ENCODE results near the gene PCDH9. TPM values are rescaled to one million over a fixed set of nuclear protein-coding genes. Genes with fewer than 3 reads are reported as not detected.

The PCDH9 gene
- total RNA-seq, 1 donor from 2014 or later: 3.7 TPM

DNA sequence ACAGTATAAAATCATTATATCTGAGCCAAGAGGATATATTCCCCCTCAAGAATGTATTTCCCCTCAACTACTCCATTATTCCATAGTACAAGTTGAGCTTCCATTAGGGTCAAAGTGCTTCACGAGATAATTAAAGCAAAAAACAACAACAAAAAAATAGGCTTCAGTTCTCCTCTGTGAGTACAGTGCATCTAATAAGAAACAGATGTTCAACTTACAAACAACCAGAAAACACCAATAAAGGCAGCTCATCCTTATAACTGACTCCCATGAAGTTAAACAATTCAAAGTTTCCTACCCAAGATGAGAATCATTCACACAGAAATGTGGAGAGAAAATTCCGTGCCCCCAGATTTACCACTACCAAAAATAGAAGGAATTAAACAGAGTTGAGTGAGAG, 854.4 kb downstream of the PCDH9 start:
- intact Hi-C loops (cut with DNase I): no loop called here
- no peaks in the 10 kb centered on the region for H3K4me1 ChIP-seq
- TF ChIP-seq, protein P1, sequence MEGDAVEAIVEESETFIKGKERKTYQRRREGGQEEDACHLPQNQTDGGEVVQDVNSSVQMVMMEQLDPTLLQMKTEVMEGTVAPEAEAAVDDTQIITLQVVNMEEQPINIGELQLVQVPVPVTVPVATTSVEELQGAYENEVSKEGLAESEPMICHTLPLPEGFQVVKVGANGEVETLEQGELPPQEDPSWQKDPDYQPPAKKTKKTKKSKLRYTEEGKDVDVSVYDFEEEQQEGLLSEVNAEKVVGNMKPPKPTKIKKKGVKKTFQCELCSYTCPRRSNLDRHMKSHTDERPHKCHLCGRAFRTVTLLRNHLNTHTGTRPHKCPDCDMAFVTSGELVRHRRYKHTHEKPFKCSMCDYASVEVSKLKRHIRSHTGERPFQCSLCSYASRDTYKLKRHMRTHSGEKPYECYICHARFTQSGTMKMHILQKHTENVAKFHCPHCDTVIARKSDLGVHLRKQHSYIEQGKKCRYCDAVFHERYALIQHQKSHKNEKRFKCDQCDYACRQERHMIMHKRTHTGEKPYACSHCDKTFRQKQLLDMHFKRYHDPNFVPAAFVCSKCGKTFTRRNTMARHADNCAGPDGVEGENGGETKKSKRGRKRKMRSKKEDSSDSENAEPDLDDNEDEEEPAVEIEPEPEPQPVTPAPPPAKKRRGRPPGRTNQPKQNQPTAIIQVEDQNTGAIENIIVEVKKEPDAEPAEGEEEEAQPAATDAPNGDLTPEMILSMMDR (IDR thresholded peaks at IDR 0.05): no peak
- TF ChIP-seq POLR2AphosphoS5 (IDR thresholded peaks at IDR 0.05; ENCODE audit: insufficient read depth in 1 of 2, low read depth in 1 of 2): no peak
- no peak for TF ChIP-seq POLR2A (IDR thresholded peaks at IDR 0.05)

DNA sequence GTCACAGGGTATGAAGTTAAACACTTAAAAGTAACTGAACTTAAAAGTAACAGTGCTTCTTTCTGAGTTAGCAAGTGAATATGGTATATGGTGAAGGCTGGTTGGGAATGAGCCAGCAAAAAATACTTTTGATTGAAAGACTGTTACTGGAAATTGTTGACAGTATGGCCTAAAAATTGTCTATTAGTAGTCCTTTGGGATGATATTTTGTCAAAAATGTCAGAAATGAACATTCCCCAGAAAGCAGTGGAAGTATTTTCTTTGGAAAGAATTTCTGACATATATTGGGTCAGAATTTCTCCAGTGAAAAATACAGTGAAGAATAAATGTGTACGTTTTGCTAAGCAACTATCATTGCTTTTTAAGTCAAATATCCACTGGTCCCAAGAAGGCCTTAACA, 860.5 kb downstream of the PCDH9 start:
- H3K36me3 ChIP-seq: no peaks in the 10 kb centered on the region
- H3K4me1 ChIP-seq: no peaks in the 10 kb centered on the region
- no peaks in the 10 kb centered on the region for H3K9me3 ChIP-seq
- TF ChIP-seq POLR2AphosphoS5 (IDR thresholded peaks at IDR 0.05; ENCODE audit: insufficient read depth in 1 of 2, low read depth in 1 of 2) (no peak), POLR2A (IDR thresholded peaks at IDR 0.05) (no peak)
- TF ChIP-seq, protein P1 (IDR thresholded peaks at IDR 0.05): no peak
- intact Hi-C loops (cut with DNase I): no loop called here
- H3K4me3 ChIP-seq: no peak overlapping the region
- DNase-seq (ENCODE audit: extremely low spot score in 2 of 2): no peak
- no peaks in the 10 kb centered on the region for H3K27me3 ChIP-seq
- no peak overlapping the region for H3K27ac ChIP-seq

More for the DNA sequence above, 854.4 kb downstream of the PCDH9 start:
- H3K36me3 ChIP-seq: no peaks in the 10 kb centered on the region
- no peaks in the 10 kb centered on the region for H3K27me3 ChIP-seq
- H3K9me3 ChIP-seq: no peaks in the 10 kb centered on the region
- H3K27ac ChIP-seq: no peak overlapping the region
- DNase-seq (ENCODE audit: extremely low spot score in 2 of 2): no peak
- no peak overlapping the region for H3K4me3 ChIP-seq

DNA sequence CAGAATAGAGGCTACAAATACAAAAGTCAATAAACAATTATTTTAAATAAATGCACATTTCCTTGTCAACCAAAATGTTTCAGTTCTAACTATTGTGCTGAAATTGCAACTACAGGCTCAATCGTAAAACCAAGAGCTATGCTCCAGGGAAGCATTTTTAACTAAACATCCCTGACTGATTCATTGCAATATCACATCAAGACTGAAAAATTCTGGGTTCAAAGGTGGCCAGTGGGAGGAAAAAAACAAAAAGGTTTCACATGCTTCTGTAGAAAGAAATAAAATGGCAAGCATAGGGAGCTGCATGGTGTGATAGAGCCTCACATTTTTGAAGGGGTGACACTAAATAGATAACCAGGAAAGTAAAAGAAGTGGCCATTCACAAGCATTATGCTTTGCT, 862.8 kb downstream of the PCDH9 start:
- no peak for TF ChIP-seq POLR2AphosphoS5 (IDR thresholded peaks at IDR 0.05; ENCODE audit: insufficient read depth in 1 of 2, low read depth in 1 of 2)
- TF ChIP-seq, protein P1 (IDR thresholded peaks at IDR 0.05): no peak
- TF ChIP-seq POLR2A (IDR thresholded peaks at IDR 0.05): no peak
- no peak overlapping the region for H3K4me3 ChIP-seq
- no peaks in the 10 kb centered on the region for H3K9me3 ChIP-seq
- intact Hi-C loops (cut with DNase I): no loop called here
- H3K27me3 ChIP-seq: no peaks in the 10 kb centered on the region
- H3K4me1 ChIP-seq: no peaks in the 10 kb centered on the region
- H3K36me3 ChIP-seq: no peaks in the 10 kb centered on the region
- no peak overlapping the region for H3K27ac ChIP-seq
- DNase-seq (ENCODE audit: extremely low spot score in 2 of 2): no peak

DNA sequence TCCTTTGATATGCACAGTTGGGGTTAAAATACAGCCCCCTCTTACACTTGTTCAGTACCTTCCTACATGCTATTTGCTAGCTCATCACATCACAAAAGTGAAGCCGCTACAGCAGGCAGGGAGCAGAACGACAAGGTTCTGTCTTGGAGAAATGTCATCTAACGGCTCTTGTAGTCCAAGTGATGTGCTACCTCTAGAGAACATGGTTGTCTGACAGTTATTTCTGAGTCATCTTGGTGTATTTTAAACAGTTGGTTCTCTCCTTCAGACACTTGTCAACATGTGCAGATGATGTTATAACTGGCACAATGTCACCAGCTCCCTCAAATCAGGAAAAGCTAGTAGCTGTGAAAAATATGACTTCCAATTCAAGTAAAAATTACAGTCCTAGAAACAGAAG, 865.0 kb downstream of the PCDH9 start:
- H3K36me3 ChIP-seq: no peaks in the 10 kb centered on the region
- H3K9me3 ChIP-seq: no peaks in the 10 kb centered on the region
- no peaks in the 10 kb centered on the region for H3K27me3 ChIP-seq
- no peak overlapping the region for H3K27ac ChIP-seq
- H3K4me3 ChIP-seq: no peak overlapping the region
- TF ChIP-seq POLR2AphosphoS5 (IDR thresholded peaks at IDR 0.05; ENCODE audit: insufficient read depth in 1 of 2, low read depth in 1 of 2): no peak
- TF ChIP-seq POLR2A (IDR thresholded peaks at IDR 0.05): no peak
- TF ChIP-seq, protein P1 (IDR thresholded peaks at IDR 0.05): no peak
- intact Hi-C loops (cut with DNase I): no loop called here
- H3K4me1 ChIP-seq: no peaks in the 10 kb centered on the region
- no peak for DNase-seq (ENCODE audit: extremely low spot score in 2 of 2)

DNA sequence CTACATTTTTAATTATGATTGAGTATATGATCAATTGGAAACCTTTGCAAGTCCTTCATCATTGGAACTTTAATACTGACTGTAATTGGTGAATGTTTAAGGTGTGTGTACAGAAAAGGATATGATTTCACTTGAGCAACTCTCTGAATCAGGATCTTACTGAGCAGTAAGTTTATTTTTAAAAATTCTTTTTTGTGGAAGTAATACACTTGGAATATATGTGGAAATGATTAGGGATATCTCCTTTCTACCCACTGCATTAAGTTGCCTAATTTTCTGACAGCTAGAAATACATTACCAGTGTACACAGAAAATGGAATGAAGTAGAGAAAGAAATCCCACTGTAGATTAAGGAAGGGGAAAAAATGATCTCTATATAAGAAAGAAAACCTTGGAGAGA, 865.8 kb downstream of the PCDH9 start:
- intact Hi-C loops (cut with DNase I): no loop called here
- no peak for TF ChIP-seq POLR2AphosphoS5 (IDR thresholded peaks at IDR 0.05; ENCODE audit: insufficient read depth in 1 of 2, low read depth in 1 of 2)
- TF ChIP-seq, protein P1 (IDR thresholded peaks at IDR 0.05): no peak
- TF ChIP-seq POLR2A (IDR thresholded peaks at IDR 0.05): no peak
- H3K4me1 ChIP-seq: no peaks in the 10 kb centered on the region
- no peak overlapping the region for H3K27ac ChIP-seq
- no peaks in the 10 kb centered on the region for H3K36me3 ChIP-seq
- H3K27me3 ChIP-seq: no peaks in the 10 kb centered on the region
- no peak for DNase-seq (ENCODE audit: extremely low spot score in 2 of 2)
- no peaks in the 10 kb centered on the region for H3K9me3 ChIP-seq
- no peak overlapping the region for H3K4me3 ChIP-seq
